ENCODE data around the gene RFWD3.

The RFWD3 gene

DNA sequence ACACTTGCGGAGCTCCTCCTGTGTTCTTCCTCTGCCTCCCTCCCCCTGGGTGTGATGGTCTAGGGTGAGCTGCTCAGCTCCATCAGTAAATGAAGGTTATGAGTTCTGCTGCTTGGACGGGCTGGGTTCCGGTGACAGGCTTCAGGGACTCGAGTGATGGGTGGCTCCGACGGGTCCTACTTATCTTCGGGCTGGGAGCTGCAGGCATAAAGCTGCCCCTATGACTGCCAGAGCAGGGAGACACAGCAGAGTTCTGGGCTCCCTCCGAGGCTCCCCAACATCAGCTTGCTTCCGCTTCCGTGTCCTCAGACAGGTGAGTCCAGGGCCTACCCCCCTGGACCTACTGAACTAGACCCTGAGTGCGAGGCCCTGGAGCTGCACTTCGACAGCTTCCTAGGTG is 45.3 kb upstream of the RFWD3 start:
- H3K27me3 ChIP-seq (ENCODE audit: control insufficient read depth, insufficient read depth, low read length) = no peaks in the 10 kb centered on the region
- no peak overlapping the region for H3K4me2 ChIP-seq (ENCODE audit: low read length)
- no peaks in the 10 kb centered on the region for H3K4me1 ChIP-seq
- H3K9ac ChIP-seq = no peak overlapping the region
- H3K9me3 ChIP-seq (ENCODE audit: control insufficient read depth, low read length) = no peaks in the 10 kb centered on the region
- TF ChIP-seq CTCF (IDR thresholded peaks at IDR 0.05) = no peak
- H3K36me3 ChIP-seq (ENCODE audit: control insufficient read depth, insufficient read depth, low read length) = no peaks in the 10 kb centered on the region
- H3K4me3 ChIP-seq (ENCODE audit: low read depth, low read length) = no peak overlapping the region
- no peak overlapping the region for H3K27ac ChIP-seq
- H2AFZ ChIP-seq = no peak overlapping the region
- H3K79me2 ChIP-seq = no peaks in the 10 kb centered on the region

DNA sequence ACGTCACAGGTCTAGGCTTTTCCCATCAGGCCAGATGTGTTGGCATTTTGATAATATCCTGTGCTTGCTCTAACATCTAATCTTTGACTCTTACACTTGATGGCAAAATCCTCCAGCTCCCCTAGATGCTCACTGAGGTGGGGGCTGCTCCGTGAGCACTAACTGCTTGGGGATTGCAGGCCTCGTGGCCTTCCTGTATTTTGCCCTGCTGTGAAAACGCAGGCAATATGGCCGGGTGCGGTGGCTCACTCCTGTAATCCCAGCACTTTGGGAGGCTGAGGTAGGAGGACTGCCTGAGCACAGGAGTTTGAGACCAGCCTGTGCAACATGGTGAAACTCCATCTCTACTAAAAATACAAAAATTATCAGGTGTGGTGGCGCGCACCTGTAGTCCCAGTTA is 43.7 kb upstream of the RFWD3 start:
- no peaks in the 10 kb centered on the region for H3K27me3 ChIP-seq (ENCODE audit: control insufficient read depth, insufficient read depth, low read length)
- H3K79me2 ChIP-seq = no peaks in the 10 kb centered on the region
- no peaks in the 10 kb centered on the region for H3K9me3 ChIP-seq (ENCODE audit: control insufficient read depth, low read length)
- no peak overlapping the region for H3K4me3 ChIP-seq (ENCODE audit: low read depth, low read length)
- no peaks in the 10 kb centered on the region for H3K4me1 ChIP-seq
- TF ChIP-seq CTCF (IDR thresholded peaks at IDR 0.05) = no peak
- H3K9ac ChIP-seq = no peak overlapping the region
- no peak overlapping the region for H3K27ac ChIP-seq
- no peaks in the 10 kb centered on the region for H3K36me3 ChIP-seq (ENCODE audit: control insufficient read depth, insufficient read depth, low read length)
- H2AFZ ChIP-seq = no peak overlapping the region
- no peak overlapping the region for H3K4me2 ChIP-seq (ENCODE audit: low read length)

- H3K79me2 ChIP-seq = no peaks in the 10 kb centered on the region
- H2AFZ ChIP-seq = peak overlapping the region; percentile 33
- no peaks in the 10 kb centered on the region for H3K27me3 ChIP-seq (ENCODE audit: control insufficient read depth, insufficient read depth, low read length)
- H3K4me2 ChIP-seq (ENCODE audit: low read length) = no peak overlapping the region
- no peak overlapping the region for H3K27ac ChIP-seq
- no peak overlapping the region for H3K4me3 ChIP-seq (ENCODE audit: low read depth, low read length)
- TF ChIP-seq CTCF (IDR thresholded peaks at IDR 0.05) = peak; percentile 98
- H3K36me3 ChIP-seq (ENCODE audit: control insufficient read depth, insufficient read depth, low read length) = no peaks in the 10 kb centered on the region
- no peaks in the 10 kb centered on the region for H3K9me3 ChIP-seq (ENCODE audit: control insufficient read depth, low read length)
- H3K4me1 ChIP-seq = no peaks in the 10 kb centered on the region
- H3K9ac ChIP-seq = no peak overlapping the region
Measured at GRCh38 chr16:74709441-74709877, 42.8 kb upstream of the RFWD3 start.

DNA sequence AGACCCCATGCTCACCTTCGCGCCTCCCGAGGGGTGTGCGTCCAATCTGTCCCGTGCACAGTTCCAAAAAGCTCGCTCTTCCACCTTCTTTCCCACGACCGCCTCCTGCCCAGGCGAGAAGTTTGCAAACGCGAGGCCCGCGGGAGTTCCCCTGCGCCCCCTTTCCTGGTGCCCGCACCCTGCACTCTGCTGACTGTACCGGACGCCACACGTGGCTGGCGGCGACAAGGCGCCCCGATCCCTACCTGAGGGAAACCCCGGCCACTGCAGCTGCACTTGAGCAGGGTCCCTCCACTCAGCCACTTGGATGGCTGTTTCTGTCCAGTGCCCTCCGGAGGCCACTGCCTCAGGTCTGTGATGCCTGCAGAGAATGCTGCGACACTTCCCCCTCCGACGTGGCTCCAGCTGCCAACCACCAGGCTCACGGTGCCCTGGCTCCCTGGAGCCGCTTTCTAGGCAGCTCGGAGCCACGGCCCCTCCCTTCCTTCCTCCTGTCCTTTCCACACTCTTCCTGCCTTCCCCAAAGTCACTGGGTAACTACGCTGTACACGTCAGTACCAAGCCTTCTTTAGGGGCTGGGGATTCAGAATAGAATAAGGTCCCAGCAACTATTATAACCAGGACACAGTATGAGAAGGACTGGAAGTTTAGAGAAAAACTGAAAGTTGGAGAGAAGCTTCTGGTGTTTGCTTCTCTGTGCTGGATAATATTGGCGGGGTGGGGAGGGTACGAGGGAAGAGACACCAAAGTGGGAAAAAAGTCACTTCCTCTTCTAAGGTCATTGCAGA is 34.0 kb upstream of the RFWD3 start, which contains the start of gene MLKL:
Gene MLKL, minus strand, starts transcription at position 425 of the 788 bp plus-strand sequence. CDS start 5,105 bp downstream, outside the sequence.
- Histone ChIP-seq H2AFZ (peak within 1 kb of the TSS; percentile 85), H3K9ac (no peak within 1 kb of the TSS), H3K4me2 (ENCODE audit: low read length) (peak within 1 kb of the TSS; percentile 90), H3K27me3 (ENCODE audit: control insufficient read depth, insufficient read depth, low read length) (no peaks in the 10 kb centered on the region), H3K9me3 (ENCODE audit: control insufficient read depth, low read length) (no peaks in the 10 kb centered on the region), H3K27ac (peak within 1 kb of the TSS; percentile 71), H3K79me2 (no peaks in the 10 kb centered on the region), H3K4me1 (no peaks in the 10 kb centered on the region), H3K4me3 (ENCODE audit: low read depth, low read length) (peak within 1 kb of the TSS; percentile 59), H3K36me3 (ENCODE audit: control insufficient read depth, insufficient read depth, low read length) (no peaks in the 10 kb centered on the region)
- TF ChIP-seq CTCF (IDR thresholded peaks at IDR 0.05) = no peak

DNA sequence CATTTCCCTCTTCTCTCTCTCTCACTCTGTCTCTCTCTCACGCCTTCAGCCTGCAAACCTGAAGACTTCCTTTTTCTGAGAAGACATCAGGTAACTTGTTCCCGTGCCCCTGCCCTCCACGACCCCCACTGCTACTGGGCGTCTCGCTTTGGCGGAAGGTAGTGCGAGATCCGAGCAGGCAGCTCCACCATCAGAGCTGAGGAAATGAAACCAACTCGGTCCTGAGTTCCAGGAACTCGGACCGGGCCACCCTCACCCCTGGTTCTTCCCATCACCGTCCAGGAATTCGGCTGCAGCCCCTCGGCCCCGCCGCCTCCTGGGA is 33.4 kb upstream of the RFWD3 start:
- no peak for TF ChIP-seq CTCF (IDR thresholded peaks at IDR 0.05)

More for the DNA sequence above, 33.4 kb upstream of the RFWD3 start:
- Histone ChIP-seq H3K27ac (peak overlapping the region; percentile 71), H3K27me3 (ENCODE audit: control insufficient read depth, insufficient read depth, low read length) (no peaks in the 10 kb centered on the region), H3K4me1 (no peaks in the 10 kb centered on the region), H3K9me3 (ENCODE audit: control insufficient read depth, low read length) (no peaks in the 10 kb centered on the region), H3K4me2 (ENCODE audit: low read length) (peak overlapping the region; percentile 90), H3K9ac (no peak overlapping the region), H2AFZ (peak overlapping the region; percentile 85), H3K4me3 (ENCODE audit: low read depth, low read length) (peak overlapping the region; percentile 59), H3K36me3 (ENCODE audit: control insufficient read depth, insufficient read depth, low read length) (no peaks in the 10 kb centered on the region), H3K79me2 (no peaks in the 10 kb centered on the region)
